HL-60 (cell line): ENCODE data around the gene CLNS1A.

Experiments used
- DNase-seq, 2 experiments: peaks; one replicate each; pipeline ENCODE4 v3.0.0-alpha.2; 2010 to 2020; ENCODE audit warnings: low read depth in 1 of 2, low spot score in 1 of 2
- H3K27ac ChIP-seq: fragments of 250-450 bp; sonication (Bioruptor Pico); replicated peaks from 2 replicates; pipeline ENCODE4 v1.5.1; 2020; ENCODE audit warnings: mild to moderate bottlenecking, moderate library complexity
- H3K27me3 ChIP-seq: fragments of 250-450 bp; sonication (Bioruptor Pico); 2 replicates; pipeline ENCODE4 v1.5.1; 2021; ENCODE audit warnings: mild to moderate bottlenecking, moderate library complexity; ENCODE audit not compliant: insufficient read depth, poor library complexity, severe bottlenecking
- H3K4me3 ChIP-seq: replicated peaks from 2 replicates; pipeline ENCODE4 v1.5.1; 2011; ENCODE audit warnings: mild to moderate bottlenecking, control low read depth, low read length; ENCODE audit not compliant: insufficient read depth
- GABPA ChIP-seq: IDR thresholded peaks from 2 replicates; pipeline ENCODE4 v1.6.1; 2012; ENCODE audit warnings: low read depth
- POLR2AphosphoS5 ChIP-seq: IDR thresholded peaks from 2 replicates; pipeline ENCODE4 v1.6.1; 2012; ENCODE audit warnings: low read depth
- SPI1 ChIP-seq: IDR thresholded peaks from 2 replicates; pipeline ENCODE4 v1.6.1; 2012; ENCODE audit warnings: low read depth, mild to moderate bottlenecking, borderline replicate concordance
- TF ChIP-seq, protein P1 (sequence below): IDR thresholded peaks from 2 replicates; pipeline ENCODE4 v1.6.1; 2012; ENCODE audit warnings: low read depth; ENCODE audit not compliant: insufficient replicate concordance
- TF ChIP-seq, protein P2 (sequence below): IDR thresholded peaks from one replicate; pipeline ENCODE4 v1.5.1; 2011; ENCODE audit warnings: low read length, control low read depth, inconsistent platforms; ENCODE audit not compliant: insufficient read depth

Gene CLNS1A

GRCh38 chr11:77650123-77650522 is 12.5 kb upstream of the CLNS1A start:
- no peak overlapping the region for H3K4me3 ChIP-seq
- TF ChIP-seq POLR2AphosphoS5 = no peak
- no peak for TF ChIP-seq GABPA
- TF ChIP-seq, protein P1, sequence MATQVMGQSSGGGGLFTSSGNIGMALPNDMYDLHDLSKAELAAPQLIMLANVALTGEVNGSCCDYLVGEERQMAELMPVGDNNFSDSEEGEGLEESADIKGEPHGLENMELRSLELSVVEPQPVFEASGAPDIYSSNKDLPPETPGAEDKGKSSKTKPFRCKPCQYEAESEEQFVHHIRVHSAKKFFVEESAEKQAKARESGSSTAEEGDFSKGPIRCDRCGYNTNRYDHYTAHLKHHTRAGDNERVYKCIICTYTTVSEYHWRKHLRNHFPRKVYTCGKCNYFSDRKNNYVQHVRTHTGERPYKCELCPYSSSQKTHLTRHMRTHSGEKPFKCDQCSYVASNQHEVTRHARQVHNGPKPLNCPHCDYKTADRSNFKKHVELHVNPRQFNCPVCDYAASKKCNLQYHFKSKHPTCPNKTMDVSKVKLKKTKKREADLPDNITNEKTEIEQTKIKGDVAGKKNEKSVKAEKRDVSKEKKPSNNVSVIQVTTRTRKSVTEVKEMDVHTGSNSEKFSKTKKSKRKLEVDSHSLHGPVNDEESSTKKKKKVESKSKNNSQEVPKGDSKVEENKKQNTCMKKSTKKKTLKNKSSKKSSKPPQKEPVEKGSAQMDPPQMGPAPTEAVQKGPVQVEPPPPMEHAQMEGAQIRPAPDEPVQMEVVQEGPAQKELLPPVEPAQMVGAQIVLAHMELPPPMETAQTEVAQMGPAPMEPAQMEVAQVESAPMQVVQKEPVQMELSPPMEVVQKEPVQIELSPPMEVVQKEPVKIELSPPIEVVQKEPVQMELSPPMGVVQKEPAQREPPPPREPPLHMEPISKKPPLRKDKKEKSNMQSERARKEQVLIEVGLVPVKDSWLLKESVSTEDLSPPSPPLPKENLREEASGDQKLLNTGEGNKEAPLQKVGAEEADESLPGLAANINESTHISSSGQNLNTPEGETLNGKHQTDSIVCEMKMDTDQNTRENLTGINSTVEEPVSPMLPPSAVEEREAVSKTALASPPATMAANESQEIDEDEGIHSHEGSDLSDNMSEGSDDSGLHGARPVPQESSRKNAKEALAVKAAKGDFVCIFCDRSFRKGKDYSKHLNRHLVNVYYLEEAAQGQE = no peak
- no peak for TF ChIP-seq SPI1
- TF ChIP-seq, protein P2, sequence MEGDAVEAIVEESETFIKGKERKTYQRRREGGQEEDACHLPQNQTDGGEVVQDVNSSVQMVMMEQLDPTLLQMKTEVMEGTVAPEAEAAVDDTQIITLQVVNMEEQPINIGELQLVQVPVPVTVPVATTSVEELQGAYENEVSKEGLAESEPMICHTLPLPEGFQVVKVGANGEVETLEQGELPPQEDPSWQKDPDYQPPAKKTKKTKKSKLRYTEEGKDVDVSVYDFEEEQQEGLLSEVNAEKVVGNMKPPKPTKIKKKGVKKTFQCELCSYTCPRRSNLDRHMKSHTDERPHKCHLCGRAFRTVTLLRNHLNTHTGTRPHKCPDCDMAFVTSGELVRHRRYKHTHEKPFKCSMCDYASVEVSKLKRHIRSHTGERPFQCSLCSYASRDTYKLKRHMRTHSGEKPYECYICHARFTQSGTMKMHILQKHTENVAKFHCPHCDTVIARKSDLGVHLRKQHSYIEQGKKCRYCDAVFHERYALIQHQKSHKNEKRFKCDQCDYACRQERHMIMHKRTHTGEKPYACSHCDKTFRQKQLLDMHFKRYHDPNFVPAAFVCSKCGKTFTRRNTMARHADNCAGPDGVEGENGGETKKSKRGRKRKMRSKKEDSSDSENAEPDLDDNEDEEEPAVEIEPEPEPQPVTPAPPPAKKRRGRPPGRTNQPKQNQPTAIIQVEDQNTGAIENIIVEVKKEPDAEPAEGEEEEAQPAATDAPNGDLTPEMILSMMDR = no peak
- no peak for DNase-seq
- H3K27ac ChIP-seq = no peak overlapping the region
- no peaks in the 10 kb centered on the region for H3K27me3 ChIP-seq

DNA sequence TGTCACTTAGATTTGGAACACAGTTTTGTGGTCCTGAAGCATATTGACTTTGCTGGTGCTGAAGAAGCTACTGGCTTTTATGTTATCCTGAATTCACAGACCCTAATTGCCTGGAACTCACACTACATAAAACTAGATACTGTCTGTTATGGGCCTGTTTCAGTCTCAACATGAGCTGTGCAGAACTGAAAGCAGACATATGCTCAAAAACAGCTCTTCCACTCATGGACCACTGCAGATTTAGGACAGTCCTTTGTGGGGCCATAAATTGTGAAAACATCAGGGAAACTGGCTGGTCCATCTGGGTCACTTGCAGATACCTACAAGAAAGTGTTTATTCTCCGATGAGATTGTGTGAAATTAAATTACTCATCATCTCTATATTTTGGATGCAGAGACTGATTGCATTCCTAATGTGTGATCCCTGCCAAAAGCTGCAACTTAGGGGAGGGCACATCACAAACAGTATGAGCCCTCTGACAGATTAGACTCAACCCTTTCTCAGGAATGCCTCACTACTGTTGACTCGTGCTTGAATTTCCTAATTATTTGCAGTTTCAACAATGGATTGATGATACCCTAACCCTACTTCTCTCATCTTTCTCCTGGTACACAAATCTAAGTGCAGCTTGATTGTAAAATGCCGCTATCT is 10.2 kb upstream of the CLNS1A start:
- no peak overlapping the region for H3K27ac ChIP-seq
- TF ChIP-seq, protein P1 = no peak
- no peak for TF ChIP-seq POLR2AphosphoS5
- TF ChIP-seq, protein P2 = no peak
- no peak for TF ChIP-seq SPI1
- no peak for TF ChIP-seq GABPA
- no peaks in the 10 kb centered on the region for H3K27me3 ChIP-seq
- no peak for DNase-seq
- no peak overlapping the region for H3K4me3 ChIP-seq

DNA sequence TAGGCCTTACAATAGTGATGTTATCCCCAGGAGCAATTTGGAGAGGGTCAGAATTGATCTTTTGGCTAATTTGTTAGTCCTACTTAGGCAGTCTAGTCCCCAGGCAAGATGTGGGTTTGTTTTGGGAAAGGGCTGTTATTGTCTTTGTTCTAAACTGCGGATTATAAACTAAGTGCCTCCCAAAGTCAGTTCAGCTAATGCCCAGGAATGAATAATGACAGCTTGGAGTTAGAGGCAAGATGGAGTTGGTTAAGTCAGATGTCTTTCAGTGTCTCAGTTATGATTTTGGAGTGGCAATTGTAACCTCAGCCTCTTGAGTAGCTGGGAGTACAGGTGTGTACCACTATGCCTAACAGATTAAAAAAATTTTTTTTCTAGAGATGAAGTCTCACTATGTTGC is 7.3 kb upstream of the CLNS1A start:
- no peak overlapping the region for H3K27ac ChIP-seq
- no peak overlapping the region for H3K4me3 ChIP-seq
- TF ChIP-seq POLR2AphosphoS5 (no peak), SPI1 (no peak), GABPA (no peak)
- TF ChIP-seq, protein P1 = no peak
- TF ChIP-seq, protein P2 = no peak
- no peak for DNase-seq
- H3K27me3 ChIP-seq = no peaks in the 10 kb centered on the region
